Transverse colon (tissue), 4 donors: ENCODE data around the gene PPP1R12B. TPM values are rescaled to one million over a fixed set of nuclear protein-coding genes. Genes with fewer than 3 reads are reported as not detected.
"Not testable (repeated sequence)": the region's sequence is repeated elsewhere in the genome, so short reads cannot be mapped to it uniquely, and the experiment has no call there.

Experiments used
- DNase-seq: peaks from one replicate; pipeline ENCODE4 v3.0.0-alpha.2; 2019
- H3K27ac ChIP-seq, 4 donors: fragments of 200-600 bp; sonication (generic); 2 replicates each; pipeline ENCODE4 v1.5.1; 2016 to 2018; ENCODE audit warnings: inconsistent platforms in 4 of 4
- H3K27me3 ChIP-seq: fragments of 200-600 bp; sonication (generic); 2 replicates; pipeline ENCODE4 v1.5.1; 2017; ENCODE audit warnings: inconsistent platforms
- H3K36me3 ChIP-seq, 4 donors: fragments of 200-600 bp; sonication (generic); 2 replicates each; pipeline ENCODE4 v1.5.1; 2017 to 2019; ENCODE audit warnings: inconsistent platforms in 4 of 4
- H3K4me1 ChIP-seq, 4 donors: fragments of 200-600 bp; sonication (generic); 2 replicates each; pipeline ENCODE4 v1.5.1; 2017 to 2020; ENCODE audit warnings: inconsistent platforms in 4 of 4
- H3K4me3 ChIP-seq, 4 donors: fragments of 200-600 bp; sonication (generic); 1 replicate in 1 of 4; 2 replicates in 3 of 4; pipeline versions ENCODE4 v1.5.1 to v1.6.1; 2017 to 2019; ENCODE audit warnings: inconsistent platforms in 4 of 4
- H3K9me3 ChIP-seq, 2 donors: fragments of 200-600 bp; sonication (generic); 2 replicates each; pipeline ENCODE4 v1.5.1; 2017 to 2019; ENCODE audit warnings: inconsistent platforms in 2 of 2
- EP300 ChIP-seq: sonication (generic); formaldehyde crosslinking; IDR thresholded peaks from one replicate; pipeline ENCODE4 v1.6.1; 2017; ENCODE audit warnings: antibody characterized with exemption, low read depth
- POLR2A ChIP-seq: fragments of 450-650 bp; IDR thresholded peaks from one replicate; pipeline ENCODE4 v1.6.1; 2016; ENCODE audit warnings: antibody characterized with exemption, mild to moderate bottlenecking, moderate library complexity
- POLR2AphosphoS5 ChIP-seq, 3 donors: sonication (generic); formaldehyde crosslinking; IDR thresholded peaks; one replicate each; pipeline ENCODE4 v1.6.1; 2016; ENCODE audit warnings: antibody characterized with exemption in 3 of 3
- WGBS, 2 donors: methylation state at CpG; one replicate each; pipeline ENCODE4 v1.1.5; 2018; ENCODE audit warnings: low coverage in 1 of 2; 5-methylcytosine and 5-hydroxymethylcytosine counted together
- in situ Hi-C, 4 donors: fragments of 200-750 bp; cut with MboI; loops; one replicate each; pipeline versions ENCODE4 v1.15.0 to v1.15.1; 2017; ENCODE audit warnings: low sequenced_read_pairs in 3 of 4, low pct_ligation_motif_present in 1 of 4, low pct_unique_long_range_greater_than_20kb in 1 of 4
- intact Hi-C: fragments of 100-400 bp; cut with DNase I; formaldehyde crosslinking; loops from one replicate; pipeline ENCODE4 v1.15.1; 2023; ENCODE audit warnings: low total_unique reads
- total RNA-seq, 4 donors: library from RNA; depleted of rRNA; stranded (reverse); fragments of >200 nt; gene quantifications; one replicate each; pipeline ENCODE4 v1.1.0, GENCODE V29; 2016
- TF ChIP-seq, protein P1 (sequence below), 5 experiments: fragments of 200-600 bp in 3 of 5; fragments of 450-650 bp in 2 of 5; sonication (generic) in 3 of 5; IDR thresholded peaks; 1 replicate in 2 of 5; 2 replicates in 3 of 5; pipeline ENCODE4 v1.5.1; 2016 to 2017; ENCODE audit warnings: antibody characterized with exemption in 5 of 5, inconsistent platforms in 3 of 5, mild to moderate bottlenecking in 2 of 5, moderate library complexity in 1 of 5

PPP1R12B gene
- total RNA-seq, 4 donors from 2014 or later = 92.7 to 254 (median 137) TPM

GRCh38 chr1:202505880-202506575 lies 157.5 kb downstream of the PPP1R12B start:
- H3K36me3 ChIP-seq, H3K9me3 ChIP-seq, H3K27me3 ChIP-seq, in situ Hi-C loops, intact Hi-C loops, H3K4me1 ChIP-seq, H3K4me3 ChIP-seq: not testable (repeated sequence)
- DNase-seq = peak; percentile 19
- TF ChIP-seq POLR2AphosphoS5 (IDR thresholded peaks at IDR 0.05) = peak; percentile 11 to 60 (median 17)
- peak overlapping the region; percentile 75 to 85 (median 82) for H3K27ac ChIP-seq
- 39 to 53% methylated on average over 6 of the region's 6 CpGs for WGBS, 2 donors

DNA sequence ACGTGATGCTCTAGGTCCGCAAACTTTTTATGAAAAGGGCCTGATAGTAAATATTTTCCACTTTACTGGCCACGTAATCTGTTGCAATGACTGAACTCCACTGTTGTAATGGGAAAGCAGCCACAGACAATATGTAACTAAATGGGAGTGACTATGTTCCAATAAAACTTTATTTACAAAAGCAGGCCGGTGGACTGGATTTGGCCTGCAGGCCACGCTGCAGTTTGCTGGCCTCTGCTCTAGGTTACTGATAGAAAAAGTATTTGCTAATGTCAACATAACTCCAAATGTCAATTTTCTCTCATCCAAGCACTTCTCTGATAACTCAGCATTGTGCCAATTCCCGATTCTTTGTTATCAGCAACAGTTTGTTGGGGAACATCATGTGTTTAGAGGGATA lies 160.4 kb downstream of the PPP1R12B start:
- WGBS, 2 donors = 62 to 100% methylated on average over 3 to 6 of the region's 6 CpGs
- in situ Hi-C loops, DNase-seq, intact Hi-C loops, H3K9me3 ChIP-seq, H3K27me3 ChIP-seq, H3K36me3 ChIP-seq, H3K4me1 ChIP-seq, H3K4me3 ChIP-seq: not testable (repeated sequence)
- H3K27ac ChIP-seq = peak overlapping the region; percentile 10 to 85 (median 21)

- H3K27me3 ChIP-seq, H3K4me1 ChIP-seq, H3K27ac ChIP-seq, H3K36me3 ChIP-seq, H3K4me3 ChIP-seq, in situ Hi-C loops, H3K9me3 ChIP-seq, DNase-seq, intact Hi-C loops: not testable (repeated sequence)
Observed at GRCh38 chr1:202513875-202514274, 165.4 kb downstream of the PPP1R12B start.

DNA sequence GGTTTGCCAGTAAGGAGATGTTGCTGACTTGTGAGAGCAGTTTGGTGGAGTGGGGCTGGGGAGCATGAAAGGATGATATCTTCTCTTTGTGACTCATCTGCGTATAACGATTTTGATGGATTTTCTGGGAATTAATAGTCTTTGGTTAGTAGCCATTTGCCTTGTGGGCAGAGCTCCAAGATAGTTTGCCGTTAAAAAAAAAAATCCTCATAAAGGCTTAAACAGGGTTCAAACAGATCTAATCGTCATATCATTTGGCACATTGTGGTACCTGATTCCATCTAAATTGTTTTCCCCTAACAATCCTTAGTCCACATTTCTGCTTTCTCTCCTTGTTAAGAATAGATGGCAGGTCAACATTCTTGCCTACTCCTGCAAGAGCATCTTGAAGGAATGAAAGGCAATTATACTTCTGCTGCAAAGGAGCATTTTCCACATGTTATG lies 168.0 kb downstream of the PPP1R12B start:
- in situ Hi-C loops = no loop called here
- peak overlapping the region in 1 of 4 donors; percentile 25 for H3K27ac ChIP-seq
- TF ChIP-seq EP300 (no peak), POLR2AphosphoS5 (IDR thresholded peaks at IDR 0.05) (no peak), POLR2A (no peak)
- TF ChIP-seq, protein P1, sequence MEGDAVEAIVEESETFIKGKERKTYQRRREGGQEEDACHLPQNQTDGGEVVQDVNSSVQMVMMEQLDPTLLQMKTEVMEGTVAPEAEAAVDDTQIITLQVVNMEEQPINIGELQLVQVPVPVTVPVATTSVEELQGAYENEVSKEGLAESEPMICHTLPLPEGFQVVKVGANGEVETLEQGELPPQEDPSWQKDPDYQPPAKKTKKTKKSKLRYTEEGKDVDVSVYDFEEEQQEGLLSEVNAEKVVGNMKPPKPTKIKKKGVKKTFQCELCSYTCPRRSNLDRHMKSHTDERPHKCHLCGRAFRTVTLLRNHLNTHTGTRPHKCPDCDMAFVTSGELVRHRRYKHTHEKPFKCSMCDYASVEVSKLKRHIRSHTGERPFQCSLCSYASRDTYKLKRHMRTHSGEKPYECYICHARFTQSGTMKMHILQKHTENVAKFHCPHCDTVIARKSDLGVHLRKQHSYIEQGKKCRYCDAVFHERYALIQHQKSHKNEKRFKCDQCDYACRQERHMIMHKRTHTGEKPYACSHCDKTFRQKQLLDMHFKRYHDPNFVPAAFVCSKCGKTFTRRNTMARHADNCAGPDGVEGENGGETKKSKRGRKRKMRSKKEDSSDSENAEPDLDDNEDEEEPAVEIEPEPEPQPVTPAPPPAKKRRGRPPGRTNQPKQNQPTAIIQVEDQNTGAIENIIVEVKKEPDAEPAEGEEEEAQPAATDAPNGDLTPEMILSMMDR (IDR thresholded peaks at IDR 0.05) = no peak
- H3K4me3 ChIP-seq = no peak overlapping the region
- peaks cover 9 to 26% (median 16%) of the 10 kb centered on the region in 4 donors for H3K4me1 ChIP-seq
- WGBS, 2 donors = 56 to 73% methylated on average over 3 to 4 of the region's 4 CpGs
- intact Hi-C loops = no loop called here
- H3K9me3 ChIP-seq = no peaks in the 10 kb centered on the region
- no peaks in the 10 kb centered on the region for H3K27me3 ChIP-seq
- DNase-seq = no peak
- H3K36me3 ChIP-seq = no peaks in the 10 kb centered on the region

DNA sequence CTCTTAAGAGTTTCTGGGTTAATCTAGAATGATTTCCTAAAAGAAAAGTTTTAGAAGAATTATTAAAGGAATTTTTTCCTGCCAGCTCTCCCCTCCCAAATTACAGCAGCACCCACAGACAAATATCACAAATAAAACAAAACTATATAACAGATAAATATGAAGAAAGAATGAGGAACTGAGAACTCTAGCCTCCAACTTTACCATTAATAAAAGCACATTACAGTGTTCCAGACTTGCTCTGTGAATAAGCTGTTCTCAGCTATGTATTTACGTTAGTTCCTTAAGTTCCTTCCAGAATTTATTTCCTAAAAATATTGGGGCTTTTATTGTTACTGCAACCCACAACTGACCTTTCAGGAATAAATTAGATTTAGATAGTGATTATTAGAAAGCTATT lies 168.6 kb downstream of the PPP1R12B start:
- DNase-seq, H3K27me3 ChIP-seq, H3K4me3 ChIP-seq, H3K9me3 ChIP-seq, H3K36me3 ChIP-seq, in situ Hi-C loops, intact Hi-C loops: not testable (repeated sequence)
- 45 to 72% methylated on average over 1 of the region's 1 CpG for WGBS, 2 donors
- peaks cover 9 to 26% (median 16%) of the 10 kb centered on the region in 4 donors for H3K4me1 ChIP-seq
- H3K27ac ChIP-seq = peak overlapping the region in 1 of 4 donors; percentile 20

DNA sequence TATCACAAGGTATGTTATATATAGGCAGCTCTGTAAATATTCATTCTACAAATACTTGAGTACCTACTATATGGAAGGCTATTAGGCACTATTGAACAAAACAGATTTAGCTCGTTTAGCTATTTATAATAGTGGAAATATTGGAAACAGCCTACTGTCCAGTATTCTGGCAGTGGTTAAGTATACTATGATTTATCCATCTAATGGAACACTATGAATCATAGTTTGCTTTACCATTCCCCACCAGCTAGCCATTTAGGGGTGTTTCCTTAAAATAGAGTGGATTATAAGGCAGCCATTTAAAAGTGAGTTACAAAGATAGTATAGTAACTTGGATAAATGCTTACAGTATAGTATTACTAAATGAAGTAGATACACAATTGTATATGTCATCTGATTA lies 169.7 kb downstream of the PPP1R12B start:
- H3K27me3 ChIP-seq, DNase-seq, H3K4me3 ChIP-seq, in situ Hi-C loops, H3K9me3 ChIP-seq, H3K36me3 ChIP-seq, intact Hi-C loops: not testable (repeated sequence)
- WGBS, 2 donors = 60 to 78% methylated on average over 1 of the region's 1 CpG
- Histone ChIP-seq H3K4me1 (peaks cover 9 to 26% (median 16%) of the 10 kb centered on the region in 4 donors), H3K27ac (peak overlapping the region in 2 of 4 donors; percentile 73 to 74)

DNA sequence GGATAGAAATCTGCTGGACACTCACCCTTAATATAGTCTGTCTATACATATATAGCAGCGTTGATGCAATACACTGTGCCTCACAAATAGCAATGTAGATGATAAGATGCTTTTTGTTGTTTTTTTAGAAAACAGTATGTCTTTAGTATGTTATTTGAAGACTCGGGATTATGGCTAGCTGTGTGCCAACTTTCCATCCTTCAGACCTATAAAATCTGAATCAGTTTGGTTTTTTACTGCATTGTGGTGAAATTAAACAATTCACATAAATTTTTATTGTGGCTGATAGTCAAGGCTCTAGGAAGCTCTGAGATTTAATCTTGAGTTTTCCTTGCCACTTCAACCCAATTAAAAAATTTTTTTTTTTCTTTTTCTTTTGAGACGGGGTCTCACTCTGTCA lies 170.4 kb downstream of the PPP1R12B start:
- H3K4me1 ChIP-seq = peaks cover 9 to 26% (median 16%) of the 10 kb centered on the region in 4 donors

DNA sequence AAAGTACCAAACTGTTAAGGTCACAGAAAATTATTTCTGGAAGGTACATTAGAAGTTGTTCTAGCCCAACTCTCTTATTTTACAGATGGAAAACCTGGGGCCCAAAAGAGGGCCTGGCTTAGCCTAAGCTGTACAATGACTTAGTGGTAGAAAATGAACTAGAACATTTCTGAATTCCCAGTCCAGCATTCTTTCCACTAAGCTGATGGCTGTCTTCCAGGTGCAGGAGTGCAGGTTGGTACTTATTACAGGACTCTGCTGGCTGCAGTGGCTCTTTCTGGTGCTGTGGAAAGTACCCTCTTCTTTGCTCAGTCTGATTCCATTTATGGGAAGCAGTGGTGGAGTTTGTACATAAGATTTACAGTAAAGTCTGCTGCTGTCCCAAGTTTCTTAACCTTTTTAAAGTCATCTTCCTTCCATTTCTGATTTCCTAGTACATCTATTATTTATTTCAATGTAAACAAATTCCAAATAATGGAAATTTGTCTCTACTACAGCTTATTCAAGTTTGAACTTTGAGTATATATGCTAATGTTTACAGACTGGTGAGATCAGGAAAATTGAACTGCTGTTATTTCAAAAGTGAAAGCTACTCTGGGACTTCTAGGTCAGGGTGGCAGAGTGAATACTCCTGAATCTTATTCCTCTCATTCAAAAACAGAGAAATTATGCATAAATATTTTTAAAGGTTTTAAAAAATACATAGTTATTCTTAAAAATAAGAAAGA lies 171.8 kb downstream of the PPP1R12B start:
- H3K27me3 ChIP-seq, H3K4me3 ChIP-seq, intact Hi-C loops, H3K9me3 ChIP-seq, DNase-seq, H3K36me3 ChIP-seq, in situ Hi-C loops: not testable (repeated sequence)
- H3K27ac ChIP-seq = peak overlapping the region; percentile 58 to 74 (median 68)
- peaks cover 9 to 26% (median 16%) of the 10 kb centered on the region in 4 donors for H3K4me1 ChIP-seq

More for the DNA sequence above, 170.4 kb downstream of the PPP1R12B start:
- H3K27ac ChIP-seq = peak overlapping the region; percentile 58 to 74 (median 68)
- H3K36me3 ChIP-seq, in situ Hi-C loops, H3K27me3 ChIP-seq, intact Hi-C loops, H3K9me3 ChIP-seq, H3K4me3 ChIP-seq, DNase-seq: not testable (repeated sequence)
- WGBS, 2 donors = 25 to 52% methylated on average over 2 to 3 of the region's 3 CpGs

DNA sequence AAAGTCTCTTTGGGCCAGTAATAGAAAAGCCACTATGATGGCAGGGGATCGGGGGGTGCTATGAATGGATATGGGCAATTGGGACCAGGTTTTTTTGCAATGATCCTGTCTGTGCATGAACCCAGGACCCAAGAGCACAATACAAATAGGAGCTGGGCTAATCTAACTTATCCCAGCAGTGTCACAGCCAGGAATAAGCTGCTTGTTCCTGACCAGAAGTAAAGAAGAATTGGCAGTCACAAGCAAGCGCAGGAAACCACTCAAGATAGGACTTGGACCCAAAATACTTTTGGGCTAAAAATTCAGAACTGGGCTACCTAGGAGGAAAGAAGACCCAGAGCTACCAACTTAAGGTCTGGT lies 172.3 kb downstream of the PPP1R12B start:
- Histone ChIP-seq H3K27ac (peak overlapping the region; percentile 58 to 74 (median 68)), H3K4me1 (peaks cover 9 to 26% (median 16%) of the 10 kb centered on the region in 4 donors)
- H3K36me3 ChIP-seq, H3K4me3 ChIP-seq, DNase-seq, in situ Hi-C loops, H3K27me3 ChIP-seq, intact Hi-C loops, H3K9me3 ChIP-seq: not testable (repeated sequence)
- WGBS, 2 donors = 80 to 95% methylated on average over 1 to 2 of the region's 2 CpGs
